A673 (cell line): ENCODE measurements around the gene PHAF1.

Experiments used
- CTCF ChIP-seq: fragments of 300-800, 200-600 bp; sonication (generic); conservative IDR thresholded peaks from 2 replicates; pipeline ENCODE4 v1.5.1; 2017; ENCODE audit warnings: low read depth, mild to moderate bottlenecking, antibody characterized with exemption, low read length, moderate library complexity, mixed read lengths
- EZH2 ChIP-seq: fragments of 200-600 bp; sonication (generic); IDR thresholded peaks from 2 replicates; pipeline ENCODE4 v1.6.1; 2017; ENCODE audit warnings: borderline replicate concordance, low read depth, mild to moderate bottlenecking, mixed read lengths, antibody characterized with exemption, low read length; ENCODE audit not compliant: poor library complexity, severe bottlenecking

DNA sequence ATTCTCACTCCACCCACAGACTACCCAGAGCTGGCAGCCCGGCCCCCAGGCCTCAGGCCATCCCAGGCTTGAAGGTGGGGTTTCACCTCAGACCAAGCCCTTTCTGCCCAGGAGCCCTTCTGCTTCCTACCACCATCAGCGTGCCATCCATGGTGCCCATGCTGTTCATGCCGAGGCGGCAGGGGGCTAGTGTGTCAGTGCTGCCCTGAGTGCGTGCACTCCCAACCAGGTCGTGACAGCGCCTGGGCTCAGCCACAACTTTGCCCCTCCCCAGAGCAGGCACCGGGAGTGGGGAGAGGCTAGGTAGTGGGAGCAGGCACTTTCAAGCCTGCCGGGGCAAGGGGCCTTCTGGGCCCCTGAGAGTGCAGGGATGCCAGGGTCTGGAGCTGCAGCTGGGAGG lies 32.6 kb downstream of the PHAF1 start:
- TF ChIP-seq CTCF (no peak), EZH2 (no peak)
